GM23338 (cell line): ENCODE measurements around the gene MAP3K5. TPM values are rescaled to one million over a fixed set of nuclear protein-coding genes. Genes with fewer than 3 reads are reported as not detected.

Source experiments
- ATAC-seq: fragments of 200-7000 bp; cut with Tn5 transposase; 3 replicates; pipeline ENCODE4 v1.9.1; 2020
- DNase-seq: peaks from one replicate; pipeline ENCODE4 v3.0.0-alpha.2; 2015; ENCODE audit warnings: low spot score
- H2AFZ ChIP-seq: fragments of 200-600 bp; sonication (generic); 2 replicates; pipeline ENCODE4 v1.8.0; 2016; ENCODE audit warnings: antibody characterized with exemption, mild to moderate bottlenecking, moderate library complexity
- H3F3A ChIP-seq: fragments of 200-600 bp; sonication (generic); replicated peaks from 2 replicates; pipeline ENCODE4 v1.8.0; 2017; ENCODE audit warnings: antibody characterized with exemption, mixed run types, low read depth
- H3K27ac ChIP-seq: fragments of 200-600 bp; sonication (generic); 2 replicates; pipeline ENCODE4 v1.6.1; 2016; ENCODE audit warnings: low read depth
- H3K27me3 ChIP-seq: fragments of 200-600 bp; sonication (generic); 2 replicates; pipeline ENCODE4 v1.8.0; 2016; ENCODE audit warnings: mild to moderate bottlenecking, mixed run types, moderate library complexity; ENCODE audit not compliant: insufficient read depth
- H3K36me3 ChIP-seq: fragments of 200-600 bp; sonication (generic); 2 replicates; pipeline ENCODE4 v1.8.0; 2016; ENCODE audit warnings: mild to moderate bottlenecking; ENCODE audit not compliant: insufficient read depth
- H3K4me1 ChIP-seq: fragments of 200-600 bp; sonication (generic); 2 replicates; pipeline ENCODE4 v1.8.0; 2016; ENCODE audit warnings: mild to moderate bottlenecking, moderate library complexity; ENCODE audit not compliant: insufficient read depth
- H3K4me2 ChIP-seq: fragments of 200-600 bp; sonication (generic); 2 replicates; pipeline ENCODE4 v1.7.1; 2017; ENCODE audit warnings: mixed run types
- H3K4me3 ChIP-seq: fragments of 200-600 bp; sonication (generic); 2 replicates; pipeline ENCODE4 v1.6.1; 2016; ENCODE audit warnings: mixed run types
- H3K79me2 ChIP-seq: fragments of 200-600 bp; sonication (generic); replicated peaks from 2 replicates; pipeline ENCODE4 v1.8.0; 2017; ENCODE audit warnings: mild to moderate bottlenecking; ENCODE audit not compliant: insufficient read depth
- H3K9me2 ChIP-seq: fragments of 200-600 bp; sonication (generic); 2 replicates; pipeline ENCODE4 v1.8.0; 2017; ENCODE audit not compliant: insufficient read depth
- H4K20me1 ChIP-seq: fragments of 200-600 bp; sonication (generic); replicated peaks from 2 replicates; pipeline ENCODE4 v1.8.0; 2017; ENCODE audit warnings: mild to moderate bottlenecking; ENCODE audit not compliant: insufficient read depth
- H3K27ac Mint-ChIP-seq: 2 replicates; pipeline ENCODE4 v1.8.0; 2020; ENCODE audit warnings: inconsistent platforms, mild to moderate bottlenecking, moderate library complexity, mixed read lengths
- H3K27me3 Mint-ChIP-seq: 3 replicates; pipeline ENCODE4 v1.8.0; 2022; ENCODE audit warnings: low read depth, mild to moderate bottlenecking, moderate library complexity, mixed read lengths, inconsistent platforms; ENCODE audit not compliant: insufficient read depth, poor library complexity
- H3K36me3 Mint-ChIP-seq: 3 replicates; pipeline ENCODE4 v1.8.0; 2021; ENCODE audit warnings: low read depth, mild to moderate bottlenecking, inconsistent platforms, moderate library complexity, mixed read lengths
- H3K4me1 Mint-ChIP-seq: 3 replicates; pipeline ENCODE4 v1.8.0; 2020; ENCODE audit warnings: mild to moderate bottlenecking, inconsistent platforms, mixed read lengths
- H3K4me3 Mint-ChIP-seq: 3 replicates; pipeline ENCODE4 v1.8.0; 2021; ENCODE audit warnings: moderate library complexity, mild to moderate bottlenecking, inconsistent platforms, mixed read lengths
- H3K9me3 Mint-ChIP-seq: 3 replicates; pipeline ENCODE4 v1.8.0; 2020; ENCODE audit warnings: moderate library complexity, mild to moderate bottlenecking, inconsistent platforms, mixed read lengths
- CREB1 ChIP-seq: fragments of 250-450 bp; sonication (Bioruptor Pico); IDR thresholded peaks from 2 replicates; pipeline ENCODE4 v1.5.0; 2020; ENCODE audit warnings: low read depth, mild to moderate bottlenecking, moderate library complexity
- EZH2phosphoT487 ChIP-seq: fragments of 200-600 bp; sonication (generic); IDR thresholded peaks from one replicate; pipeline ENCODE4 v1.8.1; 2018; ENCODE audit warnings: antibody characterized with exemption; ENCODE audit not compliant: unreplicated experiment
- NANOG ChIP-seq: IDR thresholded peaks from 2 replicates; pipeline ENCODE4 v1.6.1; 2016; ENCODE audit warnings: antibody characterized with exemption, borderline replicate concordance
- POLR2AphosphoS5 ChIP-seq: IDR thresholded peaks from 2 replicates; pipeline ENCODE4 v1.6.1; 2016; ENCODE audit warnings: antibody characterized with exemption, low read depth
- ZNF114 ChIP-seq: fragments of 250-450 bp; sonication (Bioruptor Pico); IDR thresholded peaks from 2 replicates; pipeline ENCODE4 v1.5.0; 2020; ENCODE audit warnings: mild to moderate bottlenecking, moderate library complexity
- polyA plus RNA-seq: library from polyadenylated mRNA; unstranded; fragments of >200 nt; fragmentation: Nextera tagmentation; extraction: Ambion mirVana; gene quantifications from 2 replicates; pipeline ENCODE4 v1.2.1, GENCODE V29; 2016
- total RNA-seq: library from RNA; depleted of rRNA; stranded (reverse); fragments of >200 nt; shearing (Covaris generic); gene quantifications from 2 replicates; pipeline ENCODE4 v1.2.3, GENCODE V29; 2014
- TF ChIP-seq, protein P1 (sequence below): IDR thresholded peaks from 2 replicates; pipeline ENCODE4 v1.6.1; 2016; ENCODE audit warnings: antibody characterized with exemption
- TF ChIP-seq, protein P2 (sequence below): IDR thresholded peaks from one replicate; pipeline ENCODE4 v1.6.1; 2018; ENCODE audit warnings: antibody characterized with exemption; ENCODE audit not compliant: unreplicated experiment
- TF ChIP-seq, protein P3 (sequence below), 2 experiments: fragments of 200-600 bp in 1 of 2; sonication (generic) in 1 of 2; conservative IDR thresholded peaks; 2 replicates each; pipeline versions ENCODE4 v1.5.1 to v1.6.1; 2016 to 2017; ENCODE audit warnings: antibody characterized with exemption in 2 of 2, low read depth in 2 of 2, mild to moderate bottlenecking in 2 of 2, moderate library complexity in 1 of 2

Gene MAP3K5
- total and polyA plus RNA-seq, 2 experiments from 2014 or later = 0.76 to 2.8 TPM

DNA sequence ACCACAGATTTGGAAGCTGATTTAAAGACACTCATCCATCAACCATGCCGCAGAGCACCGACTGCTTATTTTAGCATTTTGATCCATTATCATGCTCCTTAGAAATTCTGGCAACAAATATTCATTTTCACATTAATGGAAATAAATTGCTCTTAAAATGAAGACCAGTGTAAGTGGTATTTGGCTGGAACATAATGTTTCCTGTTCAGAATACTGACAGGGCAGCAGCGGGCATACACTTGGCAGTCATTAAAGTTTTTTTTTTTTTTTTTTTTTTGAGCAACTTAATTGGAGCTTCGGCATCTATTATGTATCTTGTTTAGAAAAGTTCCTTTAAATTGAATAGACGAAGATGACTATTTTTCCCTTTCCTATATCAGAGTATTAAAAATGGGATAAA, 47.4 kb downstream of the MAP3K5 start:
- peaks cover 13% of the 10 kb centered on the region for H3K4me1 Mint-ChIP-seq
- no peaks in the 10 kb centered on the region for H3K9me3 Mint-ChIP-seq
- no peak overlapping the region for H3K4me3 ChIP-seq
- H3F3A ChIP-seq = no peaks in the 10 kb centered on the region
- no peak overlapping the region for H3K4me3 Mint-ChIP-seq
- H3K27ac ChIP-seq = no peak overlapping the region
- no peak for DNase-seq
- H3K27me3 Mint-ChIP-seq = peaks cover 2% of the 10 kb centered on the region
- no peaks in the 10 kb centered on the region for H3K79me2 ChIP-seq
- no peaks in the 10 kb centered on the region; the same call in 1 of the 2 replicates for H3K4me1 ChIP-seq
- TF ChIP-seq, protein P1, sequence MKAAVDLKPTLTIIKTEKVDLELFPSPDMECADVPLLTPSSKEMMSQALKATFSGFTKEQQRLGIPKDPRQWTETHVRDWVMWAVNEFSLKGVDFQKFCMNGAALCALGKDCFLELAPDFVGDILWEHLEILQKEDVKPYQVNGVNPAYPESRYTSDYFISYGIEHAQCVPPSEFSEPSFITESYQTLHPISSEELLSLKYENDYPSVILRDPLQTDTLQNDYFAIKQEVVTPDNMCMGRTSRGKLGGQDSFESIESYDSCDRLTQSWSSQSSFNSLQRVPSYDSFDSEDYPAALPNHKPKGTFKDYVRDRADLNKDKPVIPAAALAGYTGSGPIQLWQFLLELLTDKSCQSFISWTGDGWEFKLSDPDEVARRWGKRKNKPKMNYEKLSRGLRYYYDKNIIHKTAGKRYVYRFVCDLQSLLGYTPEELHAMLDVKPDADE = no peak
- TF ChIP-seq POLR2AphosphoS5 = no peak
- no peak for TF ChIP-seq CREB1 (CRISPR knock-in tag)
- no peak for TF ChIP-seq EZH2phosphoT487
- TF ChIP-seq NANOG = no peak
- TF ChIP-seq, protein P2, sequence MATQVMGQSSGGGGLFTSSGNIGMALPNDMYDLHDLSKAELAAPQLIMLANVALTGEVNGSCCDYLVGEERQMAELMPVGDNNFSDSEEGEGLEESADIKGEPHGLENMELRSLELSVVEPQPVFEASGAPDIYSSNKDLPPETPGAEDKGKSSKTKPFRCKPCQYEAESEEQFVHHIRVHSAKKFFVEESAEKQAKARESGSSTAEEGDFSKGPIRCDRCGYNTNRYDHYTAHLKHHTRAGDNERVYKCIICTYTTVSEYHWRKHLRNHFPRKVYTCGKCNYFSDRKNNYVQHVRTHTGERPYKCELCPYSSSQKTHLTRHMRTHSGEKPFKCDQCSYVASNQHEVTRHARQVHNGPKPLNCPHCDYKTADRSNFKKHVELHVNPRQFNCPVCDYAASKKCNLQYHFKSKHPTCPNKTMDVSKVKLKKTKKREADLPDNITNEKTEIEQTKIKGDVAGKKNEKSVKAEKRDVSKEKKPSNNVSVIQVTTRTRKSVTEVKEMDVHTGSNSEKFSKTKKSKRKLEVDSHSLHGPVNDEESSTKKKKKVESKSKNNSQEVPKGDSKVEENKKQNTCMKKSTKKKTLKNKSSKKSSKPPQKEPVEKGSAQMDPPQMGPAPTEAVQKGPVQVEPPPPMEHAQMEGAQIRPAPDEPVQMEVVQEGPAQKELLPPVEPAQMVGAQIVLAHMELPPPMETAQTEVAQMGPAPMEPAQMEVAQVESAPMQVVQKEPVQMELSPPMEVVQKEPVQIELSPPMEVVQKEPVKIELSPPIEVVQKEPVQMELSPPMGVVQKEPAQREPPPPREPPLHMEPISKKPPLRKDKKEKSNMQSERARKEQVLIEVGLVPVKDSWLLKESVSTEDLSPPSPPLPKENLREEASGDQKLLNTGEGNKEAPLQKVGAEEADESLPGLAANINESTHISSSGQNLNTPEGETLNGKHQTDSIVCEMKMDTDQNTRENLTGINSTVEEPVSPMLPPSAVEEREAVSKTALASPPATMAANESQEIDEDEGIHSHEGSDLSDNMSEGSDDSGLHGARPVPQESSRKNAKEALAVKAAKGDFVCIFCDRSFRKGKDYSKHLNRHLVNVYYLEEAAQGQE = no peak
- TF ChIP-seq ZNF114 (CRISPR knock-in tag) = no peak
- TF ChIP-seq, protein P3, sequence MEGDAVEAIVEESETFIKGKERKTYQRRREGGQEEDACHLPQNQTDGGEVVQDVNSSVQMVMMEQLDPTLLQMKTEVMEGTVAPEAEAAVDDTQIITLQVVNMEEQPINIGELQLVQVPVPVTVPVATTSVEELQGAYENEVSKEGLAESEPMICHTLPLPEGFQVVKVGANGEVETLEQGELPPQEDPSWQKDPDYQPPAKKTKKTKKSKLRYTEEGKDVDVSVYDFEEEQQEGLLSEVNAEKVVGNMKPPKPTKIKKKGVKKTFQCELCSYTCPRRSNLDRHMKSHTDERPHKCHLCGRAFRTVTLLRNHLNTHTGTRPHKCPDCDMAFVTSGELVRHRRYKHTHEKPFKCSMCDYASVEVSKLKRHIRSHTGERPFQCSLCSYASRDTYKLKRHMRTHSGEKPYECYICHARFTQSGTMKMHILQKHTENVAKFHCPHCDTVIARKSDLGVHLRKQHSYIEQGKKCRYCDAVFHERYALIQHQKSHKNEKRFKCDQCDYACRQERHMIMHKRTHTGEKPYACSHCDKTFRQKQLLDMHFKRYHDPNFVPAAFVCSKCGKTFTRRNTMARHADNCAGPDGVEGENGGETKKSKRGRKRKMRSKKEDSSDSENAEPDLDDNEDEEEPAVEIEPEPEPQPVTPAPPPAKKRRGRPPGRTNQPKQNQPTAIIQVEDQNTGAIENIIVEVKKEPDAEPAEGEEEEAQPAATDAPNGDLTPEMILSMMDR (conservative IDR thresholded peaks at IDR 0.05; ENCODE audit: low read depth in 2 of 2) = no peak
- no peak overlapping the region for H3K27ac Mint-ChIP-seq
- no peaks in the 10 kb centered on the region for H3K36me3 Mint-ChIP-seq
- no peak for ATAC-seq
- no peak overlapping the region for H2AFZ ChIP-seq
- no peaks in the 10 kb centered on the region for H3K36me3 ChIP-seq
- H4K20me1 ChIP-seq = no peaks in the 10 kb centered on the region
- no peak overlapping the region for H3K4me2 ChIP-seq
- H3K9me2 ChIP-seq = no peaks in the 10 kb centered on the region
- H3K27me3 ChIP-seq = no peaks in the 10 kb centered on the region

DNA sequence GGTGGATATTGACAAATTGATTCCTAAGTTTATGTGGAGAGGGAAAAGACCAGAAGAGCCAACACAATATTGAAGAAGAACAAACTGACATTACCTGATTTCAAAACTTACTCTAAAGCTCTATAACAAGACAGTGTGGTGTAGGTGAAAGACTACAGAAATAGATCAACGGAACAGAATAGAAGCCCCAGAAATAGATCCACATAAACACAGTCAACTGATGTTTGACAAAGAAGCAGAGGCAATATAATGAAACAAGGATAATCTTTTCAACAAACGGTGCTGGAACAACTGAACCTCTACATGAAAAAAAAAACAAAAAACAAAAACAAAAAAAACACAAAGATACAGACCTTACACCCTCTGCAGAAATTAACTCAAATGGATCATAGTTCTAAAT, 50.2 kb downstream of the MAP3K5 start:
- Histone ChIP-seq H3K27ac (no peak overlapping the region), H3K9me2 (no peaks in the 10 kb centered on the region), H3K36me3 (no peaks in the 10 kb centered on the region), H4K20me1 (no peaks in the 10 kb centered on the region), H3F3A (no peaks in the 10 kb centered on the region), H3K4me3 (no peak overlapping the region), H3K27me3 (no peaks in the 10 kb centered on the region), H3K79me2 (no peaks in the 10 kb centered on the region), H3K4me1 (no peaks in the 10 kb centered on the region; the same call in 1 of the 2 replicates), H2AFZ (no peak overlapping the region), H3K4me2 (no peak overlapping the region)
- H3K9me3 Mint-ChIP-seq = no peaks in the 10 kb centered on the region
- ATAC-seq (no peak), DNase-seq (no peak)
- no peak overlapping the region for H3K27ac Mint-ChIP-seq
- H3K36me3 Mint-ChIP-seq = no peaks in the 10 kb centered on the region
- H3K4me1 Mint-ChIP-seq = peaks cover 13% of the 10 kb centered on the region
- no peaks in the 10 kb centered on the region for H3K27me3 Mint-ChIP-seq
- no peak overlapping the region for H3K4me3 Mint-ChIP-seq
- TF ChIP-seq, protein P2 = no peak
- no peak for TF ChIP-seq NANOG
